ENCODE measurements around the gene ODF4.

ODF4 gene

DNA sequence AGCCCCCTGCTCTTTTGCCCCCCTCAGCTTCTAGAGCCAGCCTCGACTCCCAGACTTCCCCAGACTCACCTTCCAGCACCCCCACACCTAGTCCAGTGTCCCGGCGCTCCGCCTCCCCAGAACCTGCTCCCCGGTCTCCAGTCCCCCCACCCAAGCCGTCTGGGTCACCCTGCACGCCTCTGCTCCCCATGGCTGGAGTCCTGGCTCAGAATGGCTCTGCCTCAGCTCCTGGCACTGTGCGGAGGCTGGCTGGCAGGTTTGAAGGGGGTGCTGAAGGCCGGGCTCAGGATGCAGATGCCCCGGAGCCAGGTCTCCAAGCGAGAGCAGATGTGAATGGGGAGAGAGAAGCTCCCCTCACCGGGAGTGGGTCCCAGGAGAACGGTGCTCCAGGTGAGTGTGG is 27.4 kb upstream of the ODF4 start:
- TF ChIP-seq CTCF (IDR thresholded peaks at IDR 0.05; ENCODE audit: insufficient read depth, low read length, poor library complexity, severe bottlenecking) (no peak), EZH2phosphoT487 (conservative IDR thresholded peaks at IDR 0.05; ENCODE audit: low read length) (no peak)
- Histone ChIP-seq H3K27ac (ENCODE audit: low read depth, low read length) (no peak overlapping the region), H3K4me3 (ENCODE audit: insufficient read depth, low read length, poor library complexity, severe bottlenecking) (no peak overlapping the region), H3F3A (ENCODE audit: insufficient read depth) (no peaks in the 10 kb centered on the region), H3K9ac (ENCODE audit: low read length) (no peak overlapping the region), H4K20me1 (ENCODE audit: low read depth, low read length) (no peaks in the 10 kb centered on the region), H3K9me3 (ENCODE audit: insufficient read depth, low read length) (no peaks in the 10 kb centered on the region), H3K9me2 (replicated peaks; ENCODE audit: insufficient read depth, low read length) (no peaks in the 10 kb centered on the region), H3K27me3 (ENCODE audit: low read length) (no peaks in the 10 kb centered on the region), H3K4me2 (ENCODE audit: low read depth, low read length, poor library complexity, severe bottlenecking) (no peak overlapping the region), H3K36me3 (ENCODE audit: low read length) (no peaks in the 10 kb centered on the region), H3K79me2 (ENCODE audit: insufficient read depth, low read length) (no peaks in the 10 kb centered on the region), H2AFZ (ENCODE audit: low read depth, low read length, severe bottlenecking) (no peak overlapping the region)

- Histone ChIP-seq H3K27me3 (ENCODE audit: low read length) (no peaks in the 10 kb centered on the region), H2AFZ (ENCODE audit: low read depth, low read length, severe bottlenecking) (no peak overlapping the region), H3K36me3 (ENCODE audit: low read length) (no peaks in the 10 kb centered on the region), H4K20me1 (ENCODE audit: low read depth, low read length) (no peaks in the 10 kb centered on the region), H3K9me2 (replicated peaks; ENCODE audit: insufficient read depth, low read length) (no peaks in the 10 kb centered on the region), H3K79me2 (ENCODE audit: insufficient read depth, low read length) (no peaks in the 10 kb centered on the region), H3K9ac (ENCODE audit: low read length) (no peak overlapping the region), H3K4me3 (ENCODE audit: insufficient read depth, low read length, poor library complexity, severe bottlenecking) (no peak overlapping the region), H3F3A (ENCODE audit: insufficient read depth) (no peaks in the 10 kb centered on the region), H3K27ac (ENCODE audit: low read depth, low read length) (no peak overlapping the region), H3K4me2 (ENCODE audit: low read depth, low read length, poor library complexity, severe bottlenecking) (no peak overlapping the region), H3K9me3 (ENCODE audit: insufficient read depth, low read length) (no peaks in the 10 kb centered on the region)
- TF ChIP-seq CTCF (IDR thresholded peaks at IDR 0.05; ENCODE audit: insufficient read depth, low read length, poor library complexity, severe bottlenecking) = no peak
- no peak for TF ChIP-seq EZH2phosphoT487 (conservative IDR thresholded peaks at IDR 0.05; ENCODE audit: low read length)
Observed at GRCh38 chr17:8312726-8313600, 26.7 kb upstream of the ODF4 start.

GRCh38 chr17:8314797-8315763 is 24.6 kb upstream of the ODF4 start:
- Histone ChIP-seq H3K36me3 (ENCODE audit: low read length) (no peaks in the 10 kb centered on the region), H3K9me3 (ENCODE audit: insufficient read depth, low read length) (no peaks in the 10 kb centered on the region), H3K27ac (ENCODE audit: low read depth, low read length) (no peak overlapping the region), H3K9ac (ENCODE audit: low read length) (no peak overlapping the region), H3K27me3 (ENCODE audit: low read length) (no peaks in the 10 kb centered on the region), H3K9me2 (replicated peaks; ENCODE audit: insufficient read depth, low read length) (no peaks in the 10 kb centered on the region), H3K4me3 (ENCODE audit: insufficient read depth, low read length, poor library complexity, severe bottlenecking) (no peak overlapping the region), H4K20me1 (ENCODE audit: low read depth, low read length) (no peaks in the 10 kb centered on the region), H3F3A (ENCODE audit: insufficient read depth) (no peaks in the 10 kb centered on the region), H2AFZ (ENCODE audit: low read depth, low read length, severe bottlenecking) (no peak overlapping the region), H3K79me2 (ENCODE audit: insufficient read depth, low read length) (no peaks in the 10 kb centered on the region), H3K4me2 (ENCODE audit: low read depth, low read length, poor library complexity, severe bottlenecking) (no peak overlapping the region)
- TF ChIP-seq CTCF (IDR thresholded peaks at IDR 0.05; ENCODE audit: insufficient read depth, low read length, poor library complexity, severe bottlenecking) (no peak), EZH2phosphoT487 (conservative IDR thresholded peaks at IDR 0.05; ENCODE audit: low read length) (no peak)
